ENCODE results near the gene CKM.
"Not testable (repeated sequence)": the region's sequence is repeated elsewhere in the genome, so short reads cannot be mapped to it uniquely, and the experiment has no call there.

Gene CKM

GRCh38 chr19:45314708-45315245 is 7.9 kb downstream of the CKM start:
- no peak for DNase-seq

GRCh38 chr19:45312285-45312684 is 10.4 kb downstream of the CKM start:
- not testable (repeated sequence) for DNase-seq

GRCh38 chr19:45311621-45312020 is 11.1 kb downstream of the CKM start:
- DNase-seq: no peak

GRCh38 chr19:45309322-45309721 is 13.4 kb downstream of the CKM start:
- DNase-seq: not testable (repeated sequence)

GRCh38 chr19:45307361-45307760 is 15.3 kb downstream of the CKM start:
- no peak for DNase-seq

- DNase-seq: peak; percentile 78
Measured at GRCh38 chr19:45306518-45307027, 16.1 kb downstream of the CKM start.

GRCh38 chr19:45306040-45306439 is 16.6 kb downstream of the CKM start:
- no peak for DNase-seq

- DNase-seq: no peak
Measured at GRCh38 chr19:45305421-45305820, 17.3 kb downstream of the CKM start.

GRCh38 chr19:45305007-45305406 is 17.7 kb downstream of the CKM start:
- DNase-seq: no peak

- DNase-seq: no peak
Measured at GRCh38 chr19:45304141-45304926, 18.3 kb downstream of the CKM start.

- no peak for DNase-seq
Measured at GRCh38 chr19:45303269-45304060, 19.2 kb downstream of the CKM start.

GRCh38 chr19:45302416-45302815 is 20.3 kb downstream of the CKM start:
- DNase-seq: no peak

- DNase-seq: no peak
Measured at GRCh38 chr19:45299719-45300118, 23.0 kb downstream of the CKM start.

GRCh38 chr19:45298264-45298663 is 24.4 kb downstream of the CKM start:
- no peak for DNase-seq

GRCh38 chr19:45297674-45298073 is 25.0 kb downstream of the CKM start:
- no peak for DNase-seq

GRCh38 chr19:45296355-45296754 is 26.3 kb downstream of the CKM start:
- no peak for DNase-seq

- no peak for DNase-seq
Measured at GRCh38 chr19:45295873-45296272, 26.8 kb downstream of the CKM start.

- DNase-seq: peak; percentile 3
Measured at GRCh38 chr19:45294291-45295029, 28.2 kb downstream of the CKM start.

GRCh38 chr19:45293682-45294081 is 29.0 kb downstream of the CKM start:
- no peak for DNase-seq

GRCh38 chr19:45291834-45292233 is 30.8 kb downstream of the CKM start:
- no peak for DNase-seq

- DNase-seq: no peak
Measured at GRCh38 chr19:45290381-45290931, 32.2 kb downstream of the CKM start.

GRCh38 chr19:45283443-45284033 is 39.1 kb downstream of the CKM start:
- no peak for DNase-seq

Data from NCI-H2029 treated with DMSO at 0.1 percent for 48 hours (cell line).